Right lobe of liver (tissue), 6 donors: ENCODE data around the gene PSEN1. TPM values are rescaled to one million over a fixed set of nuclear protein-coding genes. Genes with fewer than 3 reads are reported as not detected.
A peak's percentile ranks its signal among the peaks of the same experiment; 100 is the strongest.

Experiments
- ATAC-seq, 4 donors: fragments of 200-7000 bp; cut with Tn5 transposase; one replicate each; pipeline ENCODE4 v1.9.1; 2020; ENCODE audit warnings: mild to moderate bottlenecking in 4 of 4, moderate library complexity in 4 of 4
- DNase-seq, 3 donors: peaks; one replicate each; pipeline ENCODE4 v3.0.0-alpha.2; 2020
- H3K27ac ChIP-seq, 3 donors: fragments of 200-600 bp; one replicate each; pipeline ENCODE4 v1.8.0; 2022
- H3K27me3 ChIP-seq, 2 donors: fragments of 200-600 bp; one replicate each; pipeline ENCODE4 v1.8.0; 2022
- H3K36me3 ChIP-seq, 4 donors: fragments of 200-600 bp; sonication (generic) in 1 of 4; one replicate each; pipeline versions ENCODE4 v1.5.1 to v1.8.0; 2017 to 2022; ENCODE audit warnings: control low read depth in 1 of 4
- H3K4me1 ChIP-seq, 4 donors: fragments of 200-600 bp; sonication (generic) in 1 of 4; one replicate each; pipeline versions ENCODE4 v1.5.1 to v1.8.0; 2017 to 2022; ENCODE audit warnings: control low read depth in 1 of 4
- H3K4me3 ChIP-seq, 3 donors: fragments of 200-600 bp; one replicate each; pipeline ENCODE4 v1.8.0; 2022
- H3K9me3 ChIP-seq, 4 donors: fragments of 200-600 bp; sonication (generic) in 1 of 4; one replicate each; pipeline versions ENCODE4 v1.5.1 to v1.8.0; 2017 to 2022; ENCODE audit warnings: control low read depth in 1 of 4
- CTCF ChIP-seq, 4 donors: fragments of 200-600 bp in 3 of 4; fragments of 450-650 bp in 1 of 4; IDR thresholded peaks; one replicate each; pipeline versions ENCODE4 v1.5.1 to v1.8.0; 2016 to 2022; ENCODE audit warnings: antibody characterized with exemption in 4 of 4, mild to moderate bottlenecking in 2 of 4
- POLR2A ChIP-seq: fragments of 450-650 bp; IDR thresholded peaks from one replicate; pipeline ENCODE4 v1.6.1; 2017; ENCODE audit warnings: antibody characterized with exemption, mild to moderate bottlenecking
- WGBS: methylation state at CpG from one replicate; pipeline ENCODE4 v1.1.6; 2018; ENCODE audit warnings: low coverage, low lambda C conversion rate; ENCODE audit not compliant: insufficient coverage; ENCODE audit errors: missing lambda C conversion rate; 5-methylcytosine and 5-hydroxymethylcytosine counted together
- intact Hi-C, 2 donors: fragments of 100-400 bp; cut with DNase I; formaldehyde crosslinking; loops; one replicate each; pipeline versions ENCODE4 v1.11.2 to v1.14.1; 2022
- total RNA-seq, 6 experiments: library from RNA; depleted of rRNA in 2 of 6; stranded (reverse); fragments of >200 nt in 2 of 6; fragmentation: NEBNext Ultra II Directional in 3 of 6; extraction: Animal tissue kit (Norgen Biotek cat#: 25700) in 3 of 6; gene quantifications; one replicate each; pipeline versions ENCODE4 v1.1.0 to v1.2.4, GENCODE V29; 2016 to 2023
- donor health status: DM: no; HTN: yes; CAD: no.
- donor health status: DM: no; HTN: no; CAD: no.
- donor health status: DM: no; HTN: no; CAD: no.
- donor health status: DM: no; HTN: yes; CAD: no.
- donor health status: DM: no; HTN: yes; CAD: no.

The PSEN1 gene
- total RNA-seq, 6 experiments from 2014 or later, result 22.5 to 28.2 (median 25.0) TPM

- no peaks in the 10 kb centered on the region for H3K4me1 ChIP-seq
- no peak for TF ChIP-seq CTCF (IDR thresholded peaks at IDR 0.05)
- TF ChIP-seq POLR2A, result no peak
- ATAC-seq, result no peak
- no peaks in the 10 kb centered on the region for H3K27me3 ChIP-seq
- H3K36me3 ChIP-seq, result peaks cover 0 to 47% (median 11%) of the 10 kb centered on the region in 4 donors
- H3K4me3 ChIP-seq, result no peak overlapping the region
- DNase-seq, result no peak
- H3K9me3 ChIP-seq, result no peaks in the 10 kb centered on the region
- WGBS, result 90% methylated on average over 8 of the region's 11 CpGs
- intact Hi-C loops, result loop anchor here in 1 of 2 donors (10.0 kb wide), 1 partner anchor 304 kb away; no protein-coding TSS in a partner anchor
- no peak overlapping the region for H3K27ac ChIP-seq
These were observed 34.4 kb downstream of the PSEN1 start for GRCh38 chr14:73170686-73171085.

GRCh38 chr14:73172500-73172899 is 36.2 kb downstream of the PSEN1 start:
- 77% methylated on average over 3 of the region's 3 CpGs for WGBS
- DNase-seq (no peak), ATAC-seq (no peak)
- H3K36me3 ChIP-seq, result peaks cover 0 to 44% (median 11%) of the 10 kb centered on the region in 4 donors
- no peak overlapping the region for H3K27ac ChIP-seq
- no peaks in the 10 kb centered on the region for H3K4me1 ChIP-seq
- H3K27me3 ChIP-seq, result no peaks in the 10 kb centered on the region
- H3K4me3 ChIP-seq, result no peak overlapping the region
- TF ChIP-seq POLR2A (no peak), CTCF (IDR thresholded peaks at IDR 0.05) (no peak)
- no peaks in the 10 kb centered on the region for H3K9me3 ChIP-seq
- intact Hi-C loops, result loop anchor here in 1 of 2 donors (10.0 kb wide), 1 partner anchor 302 kb away; no protein-coding TSS in a partner anchor

GRCh38 chr14:73173092-73173735 is 36.9 kb downstream of the PSEN1 start:
- Histone ChIP-seq H3K27me3 (no peaks in the 10 kb centered on the region), H3K36me3 (peaks cover 0 to 44% (median 11%) of the 10 kb centered on the region in 4 donors), H3K4me3 (no peak overlapping the region), H3K4me1 (no peaks in the 10 kb centered on the region), H3K9me3 (no peaks in the 10 kb centered on the region), H3K27ac (no peak overlapping the region)
- 29% methylated on average over 3 of the region's 3 CpGs for WGBS
- DNase-seq, result no peak
- intact Hi-C loops, result loop anchor here in 1 of 2 donors (10.0 kb wide), 1 partner anchor 302 kb away; no protein-coding TSS in a partner anchor
- ATAC-seq, result peak; percentile 42 to 62 (median 54)
- peak; percentile 43 to 56 (median 48) for TF ChIP-seq CTCF (IDR thresholded peaks at IDR 0.05)
- TF ChIP-seq POLR2A, result no peak

- intact Hi-C loops, result loop anchor here in 1 of 2 donors (10.0 kb wide), 1 partner anchor 298 kb away; no protein-coding TSS in a partner anchor
- H3K27ac ChIP-seq, result no peak overlapping the region
- peak; percentile 34 to 75 (median 63) for ATAC-seq
These were observed 40.4 kb downstream of the PSEN1 start for GRCh38 chr14:73176685-73177084.

More at GRCh38 chr14:73176685-73177084, 40.4 kb downstream of the PSEN1 start:
- Histone ChIP-seq H3K27me3 (no peaks in the 10 kb centered on the region), H3K4me3 (no peak overlapping the region), H3K9me3 (no peaks in the 10 kb centered on the region), H3K36me3 (peaks cover 0 to 20% (median 4%) of the 10 kb centered on the region in 4 donors), H3K4me1 (peaks cover 0 to 16% (median 8%) of the 10 kb centered on the region in 4 donors)
- DNase-seq, result no peak
- TF ChIP-seq POLR2A, result no peak
- no peak for TF ChIP-seq CTCF (IDR thresholded peaks at IDR 0.05)
- 36% methylated on average over 3 of the region's 3 CpGs for WGBS
